ENCODE data around the gene AGPAT4. TPM values are rescaled to one million over a fixed set of nuclear protein-coding genes. Genes with fewer than 3 reads are reported as not detected.

Gene AGPAT4
- total and polyA plus RNA-seq, 2 of the 13 experiments (the other 11 are each of a cell fraction or from before 2014, with no cell fraction given), result 0.07 to 0.13 TPM

DNA sequence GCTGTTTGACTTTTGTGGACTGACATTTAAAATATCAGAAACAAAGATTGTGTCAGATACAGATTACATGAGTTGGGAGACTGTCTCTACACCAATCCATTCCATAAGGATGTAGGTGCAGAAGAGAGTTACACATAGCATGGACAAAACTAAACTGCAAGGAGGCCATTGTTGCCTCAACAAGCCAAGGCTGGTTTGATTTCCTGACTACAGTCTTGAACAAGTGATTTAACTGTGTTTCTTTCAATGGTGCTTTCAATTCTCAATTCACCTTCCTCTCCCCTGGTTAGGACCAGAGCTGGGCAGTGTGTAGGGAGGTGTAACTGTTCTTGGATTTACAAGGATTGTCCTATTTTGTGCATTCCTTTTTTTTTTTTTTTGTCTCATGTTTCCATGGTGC, 82.2 kb downstream of the AGPAT4 start:
- Histone ChIP-seq H3K9ac (ENCODE audit: insufficient read depth, low read depth, low read length) (no peak overlapping the region), H3K79me2 (ENCODE audit: insufficient read depth, low read length) (no peaks in the 10 kb centered on the region), H3K9me3 (ENCODE audit: low read length) (peaks cover 8% of the 10 kb centered on the region; the same call in 1 of the 2 replicates), H3K4me3 (replicated peaks in 1 of 3; ENCODE audit: insufficient read depth in 1 of 3, low read depth in 2 of 3, low read length in 3 of 3) (no peak overlapping the region), H2AFZ (ENCODE audit: low read length) (no peak overlapping the region), H3K27me3 (ENCODE audit: control insufficient read depth in 1 of 2, insufficient read depth in 2 of 2, low read length in 2 of 2) (no peaks in the 10 kb centered on the region), H4K20me1 (ENCODE audit: insufficient read depth, low read length) (no peaks in the 10 kb centered on the region), H3K4me1 (ENCODE audit: insufficient read depth, low read length) (no peaks in the 10 kb centered on the region), H3K36me3 (replicated peaks in 1 of 2; ENCODE audit: control insufficient read depth in 1 of 2, insufficient read depth in 2 of 2, low read length in 2 of 2) (no peaks in the 10 kb centered on the region), H3K27ac (ENCODE audit: extremely low read length, insufficient read depth, low read length) (no peak overlapping the region), H3K4me2 (ENCODE audit: low read depth, low read length) (no peak overlapping the region)
- intact Hi-C loops (cut with micrococcal nuclease; ENCODE audit: unreplicated experiment) (no loop called here), in situ Hi-C loops (cut with HindIII; ENCODE audit: extremely low pct_ligation_motif_present, low pct_unique_long_range_greater_than_20kb) (no loop called here)
- FAIRE-seq, result no peak
- no TSS peak for BruUV-seq (replicated peaks)
- ChIA-PET POLR2A (no interaction called here), CTCF (ENCODE audit: low intra/inter-chr PET ratio, low total read pairs) (no interaction called here)
- ATAC-seq, result no peak
- TF ChIP-seq ZNF549 (CRISPR knock-in tag; IDR thresholded peaks at IDR 0.05) (no peak), AHR (CRISPR knock-in tag; IDR thresholded peaks at IDR 0.05) (no peak), HOXA7 (CRISPR knock-in tag; IDR thresholded peaks at IDR 0.05) (no peak)
- TF ChIP-seq, protein P1, sequence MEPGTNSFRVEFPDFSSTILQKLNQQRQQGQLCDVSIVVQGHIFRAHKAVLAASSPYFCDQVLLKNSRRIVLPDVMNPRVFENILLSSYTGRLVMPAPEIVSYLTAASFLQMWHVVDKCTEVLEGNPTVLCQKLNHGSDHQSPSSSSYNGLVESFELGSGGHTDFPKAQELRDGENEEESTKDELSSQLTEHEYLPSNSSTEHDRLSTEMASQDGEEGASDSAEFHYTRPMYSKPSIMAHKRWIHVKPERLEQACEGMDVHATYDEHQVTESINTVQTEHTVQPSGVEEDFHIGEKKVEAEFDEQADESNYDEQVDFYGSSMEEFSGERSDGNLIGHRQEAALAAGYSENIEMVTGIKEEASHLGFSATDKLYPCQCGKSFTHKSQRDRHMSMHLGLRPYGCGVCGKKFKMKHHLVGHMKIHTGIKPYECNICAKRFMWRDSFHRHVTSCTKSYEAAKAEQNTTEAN (CRISPR knock-in tag; conservative IDR thresholded peaks at IDR 0.05), result no peak
- TF ChIP-seq, protein P2, sequence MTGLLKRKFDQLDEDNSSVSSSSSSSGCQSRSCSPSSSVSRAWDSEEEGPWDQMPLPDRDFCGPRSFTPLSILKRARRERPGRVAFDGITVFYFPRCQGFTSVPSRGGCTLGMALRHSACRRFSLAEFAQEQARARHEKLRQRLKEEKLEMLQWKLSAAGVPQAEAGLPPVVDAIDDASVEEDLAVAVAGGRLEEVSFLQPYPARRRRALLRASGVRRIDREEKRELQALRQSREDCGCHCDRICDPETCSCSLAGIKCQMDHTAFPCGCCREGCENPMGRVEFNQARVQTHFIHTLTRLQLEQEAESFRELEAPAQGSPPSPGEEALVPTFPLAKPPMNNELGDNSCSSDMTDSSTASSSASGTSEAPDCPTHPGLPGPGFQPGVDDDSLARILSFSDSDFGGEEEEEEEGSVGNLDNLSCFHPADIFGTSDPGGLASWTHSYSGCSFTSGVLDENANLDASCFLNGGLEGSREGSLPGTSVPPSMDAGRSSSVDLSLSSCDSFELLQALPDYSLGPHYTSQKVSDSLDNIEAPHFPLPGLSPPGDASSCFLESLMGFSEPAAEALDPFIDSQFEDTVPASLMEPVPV (CRISPR knock-in tag; IDR thresholded peaks at IDR 0.05), result no peak
- DNase-seq (ENCODE audit: low spot score), result no peak

DNA sequence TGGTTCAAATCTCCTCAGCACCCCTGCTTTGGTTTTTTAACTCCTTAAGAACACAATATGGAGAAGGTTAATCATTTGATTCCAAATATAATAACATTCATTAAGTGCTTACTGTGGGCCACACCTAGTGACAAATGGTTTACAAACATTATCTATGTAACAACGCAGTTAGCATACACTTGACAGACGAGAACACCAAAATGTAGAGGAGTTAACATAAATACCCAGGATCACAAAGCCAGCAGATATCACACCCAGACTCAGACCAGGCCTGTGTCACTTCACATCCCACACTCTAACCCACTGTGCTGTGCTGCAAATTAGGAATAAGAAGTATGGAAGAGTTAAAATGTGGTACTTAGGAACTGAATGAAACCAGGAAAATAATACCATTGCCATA, 82.9 kb downstream of the AGPAT4 start:
- H4K20me1 ChIP-seq (ENCODE audit: insufficient read depth, low read length), result no peaks in the 10 kb centered on the region
- ATAC-seq, result no peak
- no peak overlapping the region for H2AFZ ChIP-seq (ENCODE audit: low read length)
- H3K9me3 ChIP-seq (ENCODE audit: low read length), result peaks cover 8% of the 10 kb centered on the region; the same call in 1 of the 2 replicates
- POLR2A ChIA-PET, result no interaction called here
- intact Hi-C loops (cut with micrococcal nuclease; ENCODE audit: unreplicated experiment) (no loop called here), in situ Hi-C loops (cut with HindIII; ENCODE audit: extremely low pct_ligation_motif_present, low pct_unique_long_range_greater_than_20kb) (no loop called here)
- FAIRE-seq, result no peak
- no peak for DNase-seq (ENCODE audit: low spot score)
- H3K4me1 ChIP-seq (ENCODE audit: insufficient read depth, low read length), result no peaks in the 10 kb centered on the region
- no peaks in the 10 kb centered on the region for H3K27me3 ChIP-seq (ENCODE audit: control insufficient read depth in 1 of 2, insufficient read depth in 2 of 2, low read length in 2 of 2)
- no peak overlapping the region for H3K9ac ChIP-seq (ENCODE audit: insufficient read depth, low read depth, low read length)
- CTCF ChIA-PET (ENCODE audit: low intra/inter-chr PET ratio, low total read pairs), result no interaction called here
- WGBS (ENCODE audit: low lambda C conversion rate), result 25% methylated on average over 2 of the region's 2 CpGs
- no peaks in the 10 kb centered on the region for H3K79me2 ChIP-seq (ENCODE audit: insufficient read depth, low read length)
- BruUV-seq (replicated peaks), result no TSS peak
- no peak overlapping the region for H3K4me3 ChIP-seq (replicated peaks in 1 of 3; ENCODE audit: insufficient read depth in 1 of 3, low read depth in 2 of 3, low read length in 3 of 3)
- no peak overlapping the region for H3K4me2 ChIP-seq (ENCODE audit: low read depth, low read length)
- no peak overlapping the region for H3K27ac ChIP-seq (ENCODE audit: extremely low read length, insufficient read depth, low read length)
- H3K36me3 ChIP-seq (replicated peaks in 1 of 2; ENCODE audit: control insufficient read depth in 1 of 2, insufficient read depth in 2 of 2, low read length in 2 of 2), result no peaks in the 10 kb centered on the region
- TF ChIP-seq HDAC1 (CRISPR knock-in tag; IDR thresholded peaks at IDR 0.05) (no peak), ARNT2 (CRISPR knock-in tag; IDR thresholded peaks at IDR 0.05; ENCODE audit: low read depth) (no peak), BCL6 (CRISPR knock-in tag; IDR thresholded peaks at IDR 0.05) (no peak), RBAK (CRISPR knock-in tag; IDR thresholded peaks at IDR 0.05) (no peak), ZNF121 (CRISPR knock-in tag; IDR thresholded peaks at IDR 0.05) (no peak), KDM5B (CRISPR knock-in tag; IDR thresholded peaks at IDR 0.05; ENCODE audit: borderline replicate concordance) (no peak), CENPT (CRISPR knock-in tag; IDR thresholded peaks at IDR 0.05; ENCODE audit: low read depth) (no peak), BATF2 (CRISPR knock-in tag; IDR thresholded peaks at IDR 0.05) (no peak), RFXAP (CRISPR knock-in tag; IDR thresholded peaks at IDR 0.05; ENCODE audit: borderline replicate concordance) (no peak), ZNF567 (CRISPR knock-in tag; IDR thresholded peaks at IDR 0.05; ENCODE audit: borderline replicate concordance) (no peak)
- TF ChIP-seq, protein P2 (CRISPR knock-in tag; IDR thresholded peaks at IDR 0.05), result no peak

Measured in HepG2 (cell line).